Hepatocyte (in vitro differentiated cells): ENCODE results near the gene TRIM56.

Source experiments
- CTCF ChIP-seq: fragments of 200-600 bp; sonication (generic); IDR thresholded peaks from 2 replicates; pipeline ENCODE4 v1.5.1; 2016; ENCODE audit warnings: antibody characterized with exemption, mild to moderate bottlenecking; ENCODE audit not compliant: poor library complexity
- EZH2 ChIP-seq: fragments of 200-600 bp; sonication (generic); IDR thresholded peaks from 2 replicates; pipeline ENCODE4 v1.6.1; 2016; ENCODE audit warnings: antibody characterized with exemption, mild to moderate bottlenecking, borderline replicate concordance

- no peak for TF ChIP-seq CTCF
- no peak for TF ChIP-seq EZH2
Observed at GRCh38 chr7:101114492-101114891, 29.2 kb downstream of the TRIM56 start.
